BLaER1 (cell line): ENCODE data around the gene DPF3.

Experiments
- H3K27ac ChIP-seq: shearing (Covaris generic); formaldehyde crosslinking; 2 replicates; pipeline ENCODE4 v1.8.1; 2022
- H3K27me3 ChIP-seq: shearing (Covaris generic); formaldehyde crosslinking; 2 replicates; pipeline ENCODE4 v1.8.1; 2022
- H3K36me3 ChIP-seq: shearing (Covaris generic); formaldehyde crosslinking; 2 replicates; pipeline ENCODE4 v1.8.1; 2022
- H3K4me1 ChIP-seq: shearing (Covaris generic); formaldehyde crosslinking; 2 replicates; pipeline ENCODE4 v1.8.1; 2022
- H3K4me2 ChIP-seq: shearing (Covaris generic); formaldehyde crosslinking; 2 replicates; pipeline ENCODE4 v1.8.1; 2022
- H3K4me3 ChIP-seq: shearing (Covaris generic); formaldehyde crosslinking; 2 replicates; pipeline ENCODE4 v1.8.1; 2022
- H3K9ac ChIP-seq: shearing (Covaris generic); formaldehyde crosslinking; 2 replicates; pipeline ENCODE4 v1.8.1; 2022
- H3K9me3 ChIP-seq: shearing (Covaris generic); formaldehyde crosslinking; 2 replicates; pipeline ENCODE4 v1.8.1; 2022
- H4K20me1 ChIP-seq: shearing (Covaris generic); formaldehyde crosslinking; 2 replicates; pipeline ENCODE4 v1.8.1; 2022
- Cebpa-rat ChIP-seq: shearing (Covaris generic); IDR thresholded peaks from 2 replicates; pipeline ENCODE4 v1.8.1; 2022

DPF3 gene

GRCh38 chr14:72906316-72906715, 12.4 kb upstream of the DPF3 start:
- H3K4me3 ChIP-seq = no peak overlapping the region
- H3K4me2 ChIP-seq = no peak overlapping the region
- H3K27me3 ChIP-seq = no peaks in the 10 kb centered on the region
- no peak overlapping the region for H3K27ac ChIP-seq
- TF ChIP-seq Cebpa-rat = no peak
- H3K36me3 ChIP-seq = no peaks in the 10 kb centered on the region
- H3K9me3 ChIP-seq = no peaks in the 10 kb centered on the region
- H4K20me1 ChIP-seq = no peaks in the 10 kb centered on the region
- peaks cover 4% of the 10 kb centered on the region; the same call in 1 of the 2 replicates for H3K4me1 ChIP-seq
- H3K9ac ChIP-seq = no peak overlapping the region

GRCh38 chr14:72904840-72905561, 11.1 kb upstream of the DPF3 start:
- H3K4me3 ChIP-seq = no peak overlapping the region
- TF ChIP-seq Cebpa-rat = peak; percentile 72
- no peaks in the 10 kb centered on the region for H4K20me1 ChIP-seq
- no peak overlapping the region for H3K4me2 ChIP-seq
- no peaks in the 10 kb centered on the region for H3K9me3 ChIP-seq
- H3K9ac ChIP-seq = no peak overlapping the region
- H3K4me1 ChIP-seq = peaks cover 4% of the 10 kb centered on the region; the same call in 1 of the 2 replicates
- no peak overlapping the region for H3K27ac ChIP-seq
- H3K27me3 ChIP-seq = no peaks in the 10 kb centered on the region
- no peaks in the 10 kb centered on the region for H3K36me3 ChIP-seq

DNA sequence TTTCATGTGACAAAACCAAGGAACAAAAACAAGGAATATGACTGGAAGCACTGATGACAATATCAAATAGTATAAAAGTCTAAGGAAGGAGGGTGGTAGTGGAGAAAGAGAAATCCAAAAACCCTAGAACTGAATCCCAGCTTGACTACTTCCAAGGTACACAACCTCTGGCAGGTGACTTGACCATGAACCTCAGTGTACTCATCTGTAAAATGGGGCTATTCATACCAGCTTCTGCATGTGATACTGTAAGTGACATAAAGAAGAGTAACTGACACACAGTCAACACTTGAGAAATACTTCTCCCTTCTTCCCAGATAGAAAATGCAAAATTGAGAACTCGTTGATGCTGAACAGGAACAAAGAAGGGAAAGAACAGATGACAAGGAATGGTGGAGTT, 10.3 kb upstream of the DPF3 start:
- Histone ChIP-seq H3K4me2 (no peak overlapping the region), H3K4me1 (peaks cover 4% of the 10 kb centered on the region; the same call in 1 of the 2 replicates), H3K9ac (no peak overlapping the region), H4K20me1 (no peaks in the 10 kb centered on the region), H3K4me3 (no peak overlapping the region), H3K27ac (no peak overlapping the region), H3K36me3 (no peaks in the 10 kb centered on the region), H3K27me3 (no peaks in the 10 kb centered on the region), H3K9me3 (no peaks in the 10 kb centered on the region)
- no peak for TF ChIP-seq Cebpa-rat

DNA sequence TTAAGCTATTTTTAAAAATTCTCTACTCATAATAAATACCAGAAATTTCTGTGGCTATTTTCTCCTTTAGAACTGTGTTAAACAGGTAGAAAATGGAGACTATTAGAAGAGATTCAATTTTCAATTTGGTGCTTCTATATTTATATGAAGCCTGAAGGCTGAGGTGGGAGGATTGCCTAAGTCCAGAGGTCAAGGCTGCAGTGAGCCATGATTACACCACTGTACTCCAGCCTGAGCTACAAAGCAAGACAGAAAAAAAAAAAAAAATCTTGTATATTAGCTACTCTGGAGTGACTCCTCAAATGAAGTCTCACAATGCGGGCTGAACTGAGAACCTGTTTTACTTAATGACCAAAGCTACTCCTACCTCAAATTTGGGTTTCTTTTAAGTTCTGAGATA, 9.8 kb upstream of the DPF3 start:
- Histone ChIP-seq H3K27ac (no peak overlapping the region), H3K4me1 (peaks cover 4% of the 10 kb centered on the region; the same call in 1 of the 2 replicates), H3K9me3 (no peaks in the 10 kb centered on the region), H4K20me1 (no peaks in the 10 kb centered on the region), H3K4me3 (no peak overlapping the region), H3K27me3 (no peaks in the 10 kb centered on the region), H3K9ac (no peak overlapping the region), H3K4me2 (no peak overlapping the region), H3K36me3 (no peaks in the 10 kb centered on the region)
- TF ChIP-seq Cebpa-rat = no peak

GRCh38 chr14:72902801-72903530, 9.1 kb upstream of the DPF3 start:
- Histone ChIP-seq H3K9me3 (no peaks in the 10 kb centered on the region), H4K20me1 (no peaks in the 10 kb centered on the region), H3K27me3 (no peaks in the 10 kb centered on the region), H3K4me1 (peaks cover 4% of the 10 kb centered on the region; the same call in 1 of the 2 replicates), H3K36me3 (no peaks in the 10 kb centered on the region), H3K9ac (no peak overlapping the region), H3K27ac (no peak overlapping the region), H3K4me2 (no peak overlapping the region), H3K4me3 (no peak overlapping the region)
- TF ChIP-seq Cebpa-rat = no peak

DNA sequence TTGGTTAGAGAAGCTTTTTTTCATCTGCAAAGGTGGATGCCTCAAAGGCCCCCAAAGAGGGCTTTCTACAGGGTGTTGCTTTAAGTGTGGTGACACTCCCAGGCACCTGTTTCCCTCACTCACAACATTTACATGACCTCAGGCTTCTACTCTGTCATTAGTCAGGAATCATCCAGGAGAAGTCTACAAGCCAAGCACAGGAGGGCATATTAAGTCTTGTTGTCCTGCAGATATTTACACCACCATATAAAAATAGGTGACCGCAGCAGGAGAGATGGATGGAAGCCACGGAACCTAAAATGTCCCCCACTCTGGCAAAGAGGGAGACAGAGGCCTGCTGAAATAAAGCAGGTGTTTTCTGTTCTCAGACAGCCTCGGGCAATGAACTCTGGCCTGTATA, 7.5 kb upstream of the DPF3 start:
- Histone ChIP-seq H3K9ac (no peak overlapping the region), H4K20me1 (no peaks in the 10 kb centered on the region), H3K36me3 (no peaks in the 10 kb centered on the region), H3K27me3 (peaks cover 11% of the 10 kb centered on the region), H3K9me3 (no peaks in the 10 kb centered on the region), H3K4me3 (no peak overlapping the region), H3K4me2 (no peak overlapping the region), H3K4me1 (no peaks in the 10 kb centered on the region), H3K27ac (no peak overlapping the region)
- TF ChIP-seq Cebpa-rat = no peak

GRCh38 chr14:72898448-72898847, 4.5 kb upstream of the DPF3 start:
- Histone ChIP-seq H3K9ac (no peak overlapping the region), H3K9me3 (no peaks in the 10 kb centered on the region), H3K36me3 (no peaks in the 10 kb centered on the region), H3K4me3 (no peak overlapping the region), H3K27me3 (peaks cover 40% of the 10 kb centered on the region), H3K4me2 (no peak overlapping the region), H3K27ac (no peak overlapping the region), H3K4me1 (peaks cover 9% of the 10 kb centered on the region), H4K20me1 (peaks cover 15% of the 10 kb centered on the region; the same call in 1 of the 2 replicates)
- TF ChIP-seq Cebpa-rat = no peak

DNA sequence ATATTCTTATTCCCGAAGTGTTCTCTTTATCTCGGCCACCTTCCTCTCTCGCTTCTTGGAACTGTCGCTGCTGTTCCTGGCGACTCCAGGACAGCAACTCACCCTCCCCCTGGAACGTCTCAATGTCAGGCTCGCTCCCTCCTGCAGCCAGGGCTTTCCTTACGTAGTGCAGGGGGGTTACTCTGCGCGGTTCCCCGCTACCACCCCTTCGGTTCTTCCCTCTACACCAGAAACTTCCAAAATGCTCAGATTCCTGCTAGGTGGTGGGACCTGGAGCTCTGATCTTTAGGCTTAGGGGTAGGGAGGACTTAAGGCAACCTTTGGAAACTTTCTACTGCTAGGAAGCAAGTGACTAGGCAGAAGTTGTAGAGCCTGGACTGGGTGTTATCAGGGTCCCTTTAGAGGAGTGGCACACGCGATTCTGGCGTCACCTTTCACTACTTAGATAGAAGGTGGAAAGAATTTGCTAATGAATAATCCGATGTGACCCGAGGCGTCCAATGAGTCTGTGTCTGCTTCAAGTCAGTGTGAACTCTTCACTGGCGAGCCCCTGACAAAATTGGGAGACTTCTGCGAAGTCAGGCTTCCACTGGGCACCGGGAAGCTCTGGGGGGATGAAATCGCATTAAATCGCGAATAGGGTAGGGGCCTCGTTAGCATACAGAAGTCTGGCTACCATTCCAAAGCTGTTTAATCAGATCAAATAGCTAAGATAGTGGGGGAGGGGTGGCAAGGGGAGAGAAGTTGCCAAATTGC, 900 bp upstream of the DPF3 start:
- peaks cover 77% of the 10 kb centered on the region for H3K27me3 ChIP-seq
- no peak overlapping the region for H3K9ac ChIP-seq
- no peaks in the 10 kb centered on the region for H3K9me3 ChIP-seq
- H3K4me1 ChIP-seq = peaks cover 23% of the 10 kb centered on the region
- no peak for TF ChIP-seq Cebpa-rat
- H3K27ac ChIP-seq = no peak overlapping the region
- peak overlapping the region; percentile 70; the same call in 1 of the 2 replicates for H3K4me3 ChIP-seq
- H4K20me1 ChIP-seq = peaks cover 43% of the 10 kb centered on the region
- peak overlapping the region; percentile 98 for H3K4me2 ChIP-seq
- H3K36me3 ChIP-seq = no peaks in the 10 kb centered on the region

DNA sequence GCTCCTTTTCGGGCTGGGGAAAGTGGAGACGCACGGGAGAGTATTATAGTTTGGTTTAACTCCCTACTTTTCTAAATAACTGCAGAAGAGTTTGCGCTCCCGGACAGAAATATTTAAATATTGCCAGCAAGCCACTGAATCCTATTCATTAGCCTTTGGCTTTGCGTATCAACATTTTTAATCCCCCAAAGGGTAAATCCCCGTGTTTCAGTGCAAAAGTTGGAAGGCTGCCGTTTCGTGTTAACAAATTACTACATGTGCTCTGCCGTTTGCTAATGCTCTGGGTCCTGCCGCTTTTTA, 372 bp upstream of the DPF3 start:
- H3K9me3 ChIP-seq = no peaks in the 10 kb centered on the region
- H3K36me3 ChIP-seq = no peaks in the 10 kb centered on the region
- peaks cover 82% of the 10 kb centered on the region for H3K27me3 ChIP-seq
- peaks cover 43% of the 10 kb centered on the region for H4K20me1 ChIP-seq
- TF ChIP-seq Cebpa-rat = no peak
- peak overlapping the region; percentile 70 for H3K4me3 ChIP-seq
- no peak overlapping the region for H3K9ac ChIP-seq
- peak overlapping the region; percentile 98 for H3K4me2 ChIP-seq
- H3K4me1 ChIP-seq = peaks cover 23% of the 10 kb centered on the region
- no peak overlapping the region for H3K27ac ChIP-seq
